Embryonic facial prominence (tissue), 1 donor: ENCODE results near the gene C1orf35.
"Not testable (repeated sequence)": the region's sequence is repeated elsewhere in the genome, so short reads cannot be mapped to it uniquely, and the experiment has no call there.

ENCODE experiments used
- DNase-seq: peaks from one replicate; pipeline ENCODE4 v3.0.0-alpha.2; 2016; ENCODE audit errors: extremely low spot score

C1orf35 gene

GRCh38 chr1:228142155-228142691 is 39.1 kb upstream of the C1orf35 start:
- DNase-seq = no peak

- no peak for DNase-seq
These were observed 38.3 kb upstream of the C1orf35 start for GRCh38 chr1:228141226-228142044.

- no peak for DNase-seq
These were observed 37.6 kb upstream of the C1orf35 start for GRCh38 chr1:228140724-228141225.

GRCh38 chr1:228139931-228140723 is 37.0 kb upstream of the C1orf35 start, which contains the start of gene GUK1:
GUK1 (plus strand) TSS chr1:228140279; CDS start chr1:228140303, 24 bp downstream.
- DNase-seq = peak; percentile 97

- DNase-seq = no peak
These were observed 36.3 kb upstream of the C1orf35 start for GRCh38 chr1:228139406-228139930.

GRCh38 chr1:228136901-228137300 is 33.8 kb upstream of the C1orf35 start:
- no peak for DNase-seq

GRCh38 chr1:228134591-228134990 is 31.5 kb upstream of the C1orf35 start:
- no peak for DNase-seq

- no peak for DNase-seq
These were observed 28.6 kb upstream of the C1orf35 start for GRCh38 chr1:228131766-228132165.

GRCh38 chr1:228125185-228125584 is 22.1 kb upstream of the C1orf35 start:
- no peak for DNase-seq

- no peak for DNase-seq
These were observed 20.4 kb upstream of the C1orf35 start for GRCh38 chr1:228123505-228123904.

GRCh38 chr1:228122921-228123441 is 19.9 kb upstream of the C1orf35 start:
- no peak for DNase-seq

GRCh38 chr1:228120857-228121489 is 17.8 kb upstream of the C1orf35 start:
- no peak for DNase-seq

GRCh38 chr1:228120351-228120750 is 17.2 kb upstream of the C1orf35 start:
- DNase-seq = no peak

- DNase-seq = no peak
These were observed 14.9 kb upstream of the C1orf35 start for GRCh38 chr1:228118040-228118439.

- DNase-seq = no peak
These were observed 14.2 kb upstream of the C1orf35 start for GRCh38 chr1:228117335-228117734.

- no peak for DNase-seq
These were observed 11.7 kb upstream of the C1orf35 start for GRCh38 chr1:228114827-228115226.

- DNase-seq = no peak
These were observed 9.5 kb upstream of the C1orf35 start for GRCh38 chr1:228112617-228113016.

- no peak for DNase-seq
These were observed 9.0 kb upstream of the C1orf35 start for GRCh38 chr1:228112167-228112566.

GRCh38 chr1:228111315-228111714 is 8.2 kb upstream of the C1orf35 start:
- not testable (repeated sequence) for DNase-seq

GRCh38 chr1:228110556-228110955 is 7.4 kb upstream of the C1orf35 start:
- no peak for DNase-seq

GRCh38 chr1:228109962-228110488 is 6.9 kb upstream of the C1orf35 start:
- DNase-seq = no peak
